Measurements from ENCODE around the gene RASA4B. TPM values are rescaled to one million over a fixed set of nuclear protein-coding genes. Genes with fewer than 3 reads are reported as not detected.

RASA4B gene
- total RNA-seq, 3 donors from 2014 or later (not counting 1 experiment from before 2014, with no cell fraction given): 2.4 to 14.3 (median 12.3) TPM

GRCh38 chr7:102436118-102436517, 81.5 kb downstream of the RASA4B start:
- H3K4me1 Mint-ChIP-seq: peaks cover 23 to 32% of the 10 kb centered on the region in 2 donors
- intact Hi-C loops (cut with micrococcal nuclease): no loop called here
- ATAC-seq (no peak), DNase-seq (no peak)
- Histone ChIP-seq H3K36me3 (ENCODE audit: control insufficient read depth, insufficient read depth, low read length) (peaks cover 20% of the 10 kb centered on the region), H3K4me1 (ENCODE audit: control insufficient read depth, insufficient read depth, low read length) (peaks cover 44% of the 10 kb centered on the region), H3K9me3 (ENCODE audit: control insufficient read depth, insufficient read depth, low read length) (no peaks in the 10 kb centered on the region), H3K4me3 (ENCODE audit: low read length) (no peak overlapping the region), H3K27me3 (ENCODE audit: control insufficient read depth, insufficient read depth, low read length) (no peaks in the 10 kb centered on the region), H3K27ac (ENCODE audit: low read length) (no peak overlapping the region)
- TF ChIP-seq, protein P1, sequence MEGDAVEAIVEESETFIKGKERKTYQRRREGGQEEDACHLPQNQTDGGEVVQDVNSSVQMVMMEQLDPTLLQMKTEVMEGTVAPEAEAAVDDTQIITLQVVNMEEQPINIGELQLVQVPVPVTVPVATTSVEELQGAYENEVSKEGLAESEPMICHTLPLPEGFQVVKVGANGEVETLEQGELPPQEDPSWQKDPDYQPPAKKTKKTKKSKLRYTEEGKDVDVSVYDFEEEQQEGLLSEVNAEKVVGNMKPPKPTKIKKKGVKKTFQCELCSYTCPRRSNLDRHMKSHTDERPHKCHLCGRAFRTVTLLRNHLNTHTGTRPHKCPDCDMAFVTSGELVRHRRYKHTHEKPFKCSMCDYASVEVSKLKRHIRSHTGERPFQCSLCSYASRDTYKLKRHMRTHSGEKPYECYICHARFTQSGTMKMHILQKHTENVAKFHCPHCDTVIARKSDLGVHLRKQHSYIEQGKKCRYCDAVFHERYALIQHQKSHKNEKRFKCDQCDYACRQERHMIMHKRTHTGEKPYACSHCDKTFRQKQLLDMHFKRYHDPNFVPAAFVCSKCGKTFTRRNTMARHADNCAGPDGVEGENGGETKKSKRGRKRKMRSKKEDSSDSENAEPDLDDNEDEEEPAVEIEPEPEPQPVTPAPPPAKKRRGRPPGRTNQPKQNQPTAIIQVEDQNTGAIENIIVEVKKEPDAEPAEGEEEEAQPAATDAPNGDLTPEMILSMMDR (IDR thresholded peaks at IDR 0.05): no peak
- H3K4me3 Mint-ChIP-seq: peak overlapping the region; percentile 14
- H3K36me3 Mint-ChIP-seq: no peaks in the 10 kb centered on the region
- no peaks in the 10 kb centered on the region for H3K9me3 Mint-ChIP-seq
- no peaks in the 10 kb centered on the region for H3K27me3 Mint-ChIP-seq (ENCODE audit: low read depth in 2 of 2)
- H3K27ac Mint-ChIP-seq: peak overlapping the region; percentile 19 to 31
- 95% methylated on average over 10 of the region's 10 CpGs for WGBS (ENCODE audit: insufficient coverage)

GRCh38 chr7:102434039-102434486, 83.5 kb downstream of the RASA4B start:
- peak overlapping the region; percentile 94 for H3K4me3 ChIP-seq (ENCODE audit: low read length)
- H3K27ac Mint-ChIP-seq: peak overlapping the region; percentile 84 to 90
- H3K27ac ChIP-seq (ENCODE audit: low read length): peak overlapping the region; percentile 79
- H3K27me3 Mint-ChIP-seq (ENCODE audit: low read depth in 2 of 2): no peaks in the 10 kb centered on the region
- peaks cover 9% of the 10 kb centered on the region for H3K36me3 ChIP-seq (ENCODE audit: control insufficient read depth, insufficient read depth, low read length)
- H3K9me3 ChIP-seq (ENCODE audit: control insufficient read depth, insufficient read depth, low read length): no peaks in the 10 kb centered on the region
- H3K4me1 Mint-ChIP-seq: peaks cover 36 to 50% of the 10 kb centered on the region in 2 donors
- TF ChIP-seq, protein P1 (IDR thresholded peaks at IDR 0.05): no peak
- DNase-seq (peak; percentile 23 to 56), ATAC-seq (peak in 2 of 3 donors; percentile 3 to 7)
- H3K27me3 ChIP-seq (ENCODE audit: control insufficient read depth, insufficient read depth, low read length): no peaks in the 10 kb centered on the region
- intact Hi-C loops (cut with micrococcal nuclease): no loop called here
- WGBS (ENCODE audit: insufficient coverage): 11% methylated on average over 9 of the region's 9 CpGs
- no peaks in the 10 kb centered on the region for H3K36me3 Mint-ChIP-seq
- H3K4me3 Mint-ChIP-seq: peak overlapping the region; percentile 91
- H3K4me1 ChIP-seq (ENCODE audit: control insufficient read depth, insufficient read depth, low read length): peaks cover 59% of the 10 kb centered on the region
- H3K9me3 Mint-ChIP-seq: no peaks in the 10 kb centered on the region

- Mint-ChIP-seq H3K4me1 (peaks cover 36 to 52% of the 10 kb centered on the region in 2 donors), H3K36me3 (no peaks in the 10 kb centered on the region), H3K27ac (peak within 1 kb of the TSS; percentile 84 to 100), H3K27me3 (ENCODE audit: low read depth in 2 of 2) (no peaks in the 10 kb centered on the region), H3K9me3 (no peaks in the 10 kb centered on the region), H3K4me3 (peak within 1 kb of the TSS; percentile 91)
- DNase-seq: peak; percentile 86 to 92
- WGBS (ENCODE audit: insufficient coverage): under 1% methylated on average over 90 of the region's 90 CpGs
- Histone ChIP-seq H3K36me3 (ENCODE audit: control insufficient read depth, insufficient read depth, low read length) (peaks cover 4% of the 10 kb centered on the region), H3K27ac (ENCODE audit: low read length) (peak within 1 kb of the TSS; percentile 98), H3K4me1 (ENCODE audit: control insufficient read depth, insufficient read depth, low read length) (peaks cover 61% of the 10 kb centered on the region), H3K27me3 (ENCODE audit: control insufficient read depth, insufficient read depth, low read length) (no peaks in the 10 kb centered on the region), H3K4me3 (ENCODE audit: low read length) (peak within 1 kb of the TSS; percentile 94), H3K9me3 (ENCODE audit: control insufficient read depth, insufficient read depth, low read length) (no peaks in the 10 kb centered on the region)
- intact Hi-C loops (cut with micrococcal nuclease): loop anchor here (2.0 kb wide), 1 partner anchor 29 kb away; no protein-coding TSS in a partner anchor
- peak; percentile 66 to 86 (median 81) for ATAC-seq
- TF ChIP-seq, protein P1 (IDR thresholded peaks at IDR 0.05): no peak
Measured at GRCh38 chr7:102433219-102434038, 84.1 kb downstream of the RASA4B start, which contains the start of gene ORAI2. Gene ORAI2, plus strand, starts transcription at chr7:102433575. Its CDS starts 5,382 bp downstream, at chr7:102438957.

Other genes with a start within 250 kb of the RASA4B start
- gene SH2B2, start 230.9 kb downstream of the RASA4B start, total RNA-seq: 1 to 10 TPM; 1.6 to 2.9 (median 2.0) TPM
- gene SPDYE6, start 161.3 kb downstream of the RASA4B start, total RNA-seq: not detected
- gene PRKRIP1, start 121.4 kb downstream of the RASA4B start, total RNA-seq: 10 to 100 TPM; 38.2 to 44.2 (median 39.5) TPM
- 10 to 100 TPM; 39.1 to 55.0 (median 41.3) TPM for gene ORAI2, start 84.2 kb downstream of the RASA4B start, total RNA-seq
- gene ALKBH4, start 52.9 kb downstream of the RASA4B start, total RNA-seq: 1 to 10 TPM; 4.1 to 9.2 (median 9.1) TPM
- 10 to 100 TPM; 20.0 to 24.1 (median 20.4) TPM for gene LRWD1, start 52.8 kb downstream of the RASA4B start, total RNA-seq
- gene POLR2J, start 38.9 kb downstream of the RASA4B start, total RNA-seq: 10 to 100 TPM; 35.3 to 44.5 (median 44.5) TPM
- 100 to 1,000 TPM in 1 of 3 donors, 10 to 100 TPM in 2; 56.5 to 100 (median 68.5) TPM for gene UPK3BL2, start 25.9 kb upstream of the RASA4B start, total RNA-seq
- under 1 TPM in 2 of 3 donors, not detected in 1; 0.25 to 0.61 TPM for gene SPDYE2, start 33.4 kb upstream of the RASA4B start, total RNA-seq
- gene POLR2J3, start 54.8 kb upstream of the RASA4B start, total RNA-seq: 100 to 1,000 TPM; 120 to 150 (median 131) TPM
- 10 to 100 TPM; 27.0 to 35.6 (median 28.5) TPM for gene RASA4, start 99.0 kb upstream of the RASA4B start, total RNA-seq
- 10 to 100 TPM; 73.3 to 83.5 (median 78.0) TPM for gene UPK3BL1, start 125.0 kb upstream of the RASA4B start, total RNA-seq
- gene SPDYE2B, start 132.5 kb upstream of the RASA4B start, total RNA-seq: not detected
- gene POLR2J2, start 153.9 kb upstream of the RASA4B start, total RNA-seq: 10 to 100 TPM; 38.9 to 63.8 (median 49.4) TPM
- 1 to 10 TPM; 5.8 to 8.9 (median 5.9) TPM for gene FAM185A, start 231.2 kb upstream of the RASA4B start, total RNA-seq